IMR-90 (cell line): ENCODE results near the gene SCGB1C1. TPM values are rescaled to one million over a fixed set of nuclear protein-coding genes. Genes with fewer than 3 reads are reported as not detected.

Source experiments
- ATAC-seq: fragments of 200-7000 bp; cut with Tn5 transposase; 2 replicates; pipeline ENCODE4 v1.9.1; 2020; ENCODE audit warnings: low read depth, mild to moderate bottlenecking, moderate library complexity
- BruUV-seq: library from RNA; stranded (reverse); fragments of 400-500 nt; replicated peaks from 2 replicates; lab custom pipeline; 2021; lab: Mats Ljungman, UMichigan
- CTCF ChIA-PET: fragments of 300-600 bp; formaldehyde crosslinking; extraction: SDS; loops from one replicate; lab custom pipeline; 2021; ENCODE audit warnings: antibody characterized with exemption; lab: Yijun Ruan, JAX
- POLR2A ChIA-PET: fragments of 300-600 bp; sonication (Branson Sonifier 250); formaldehyde crosslinking; loops from one replicate; lab custom pipeline; 2022; ENCODE audit warnings: antibody characterized with exemption; ENCODE audit not compliant: unreplicated experiment; lab: Charles Lee
- DNase-seq: peaks from one replicate; pipeline ENCODE4 v3.0.0; 2013
- H2AFZ ChIP-seq: replicated peaks from 2 replicates; pipeline ENCODE3; 2013; ENCODE audit warnings: low read length, mild to moderate bottlenecking; ENCODE audit not compliant: poor library complexity
- H2AK5ac ChIP-seq: 2 replicates; pipeline ENCODE4 v1.6.1; 2013; ENCODE audit warnings: low read depth, low read length, inconsistent platforms
- H2AK9ac ChIP-seq: replicated peaks from 2 replicates; pipeline ENCODE3; 2013; ENCODE audit warnings: mild to moderate bottlenecking, low read depth, low read length, moderate library complexity; ENCODE audit not compliant: poor library complexity
- H2BK120ac ChIP-seq: 2 replicates; pipeline ENCODE4 v1.6.1; 2013; ENCODE audit warnings: low read depth, low read length, inconsistent platforms
- H2BK15ac ChIP-seq: 3 replicates; pipeline ENCODE4 v1.6.1; 2013; ENCODE audit warnings: low read depth, low read length, inconsistent platforms
- H2BK20ac ChIP-seq: 2 replicates; pipeline ENCODE4 v1.6.1; 2013; ENCODE audit warnings: low read depth, mild to moderate bottlenecking, inconsistent platforms, low read length, moderate library complexity
- H2BK5ac ChIP-seq: 2 replicates; pipeline ENCODE4 v1.6.1; 2013; ENCODE audit warnings: mild to moderate bottlenecking, low read depth, low read length, inconsistent platforms; ENCODE audit not compliant: poor library complexity, severe bottlenecking
- H3K14ac ChIP-seq: replicated peaks from 2 replicates; pipeline ENCODE4 v1.6.1; 2013; ENCODE audit warnings: low read depth, low read length, inconsistent platforms
- H3K18ac ChIP-seq: 2 replicates; pipeline ENCODE4 v1.6.1; 2013; ENCODE audit warnings: low read depth, low read length, control low read depth
- H3K23ac ChIP-seq: 2 replicates; pipeline ENCODE4 v1.6.1; 2013; ENCODE audit warnings: low read depth, low read length, inconsistent platforms
- H3K27ac ChIP-seq: 2 replicates; pipeline ENCODE4 v1.5.1; 2013; ENCODE audit warnings: mild to moderate bottlenecking, control low read depth, low read length; ENCODE audit not compliant: insufficient read depth
- H3K27me3 ChIP-seq: 2 replicates; pipeline ENCODE4 v1.6.1; 2013; ENCODE audit warnings: low read length; ENCODE audit not compliant: control insufficient read depth, insufficient read depth
- H3K36me3 ChIP-seq: 2 replicates; pipeline ENCODE4 v1.6.1; 2013; ENCODE audit warnings: low read length, mixed read lengths; ENCODE audit not compliant: control insufficient read depth, insufficient read depth
- H3K4ac ChIP-seq: 2 replicates; pipeline ENCODE4 v1.6.1; 2013; ENCODE audit warnings: low read depth, low read length, inconsistent platforms
- H3K4me1 ChIP-seq: 2 replicates; pipeline ENCODE4 v1.6.1; 2013; ENCODE audit warnings: low read length, mixed read lengths; ENCODE audit not compliant: control insufficient read depth, insufficient read depth
- H3K4me2 ChIP-seq: 2 replicates; pipeline ENCODE4 v1.6.1; 2013; ENCODE audit warnings: low read depth, mild to moderate bottlenecking, control low read depth, low read length, moderate library complexity
- H3K4me3 ChIP-seq: 2 replicates; pipeline ENCODE4 v1.5.1; 2013; ENCODE audit warnings: low read depth, mild to moderate bottlenecking, control low read depth, low read length, moderate library complexity; ENCODE audit not compliant: insufficient read depth
- H3K56ac ChIP-seq: 2 replicates; pipeline ENCODE4 v1.6.1; 2013; ENCODE audit warnings: low read length, inconsistent platforms; ENCODE audit not compliant: insufficient read depth; ENCODE audit errors: extremely low read depth
- H3K79me1 ChIP-seq, 2 experiments: 2 replicates each; pipeline ENCODE4 v1.6.1; 2013; ENCODE audit warnings: low read length in 2 of 2, inconsistent platforms in 1 of 2, low read depth in 1 of 2
- H3K9ac ChIP-seq: 2 replicates; pipeline ENCODE4 v1.6.1; 2013; ENCODE audit warnings: low read depth, low read length, control low read depth
- H3K9me1 ChIP-seq: 2 replicates; pipeline ENCODE4 v1.6.1; 2013; ENCODE audit warnings: low read length, inconsistent platforms; ENCODE audit not compliant: insufficient read depth
- H3K9me3 ChIP-seq: 2 replicates; pipeline ENCODE4 v1.6.1; 2013; ENCODE audit warnings: low read length; ENCODE audit not compliant: control insufficient read depth, insufficient read depth
- H4K20me1 ChIP-seq: 2 replicates; pipeline ENCODE4 v1.6.1; 2013; ENCODE audit warnings: low read length, inconsistent platforms; ENCODE audit not compliant: insufficient read depth
- H4K5ac ChIP-seq: 2 replicates; pipeline ENCODE4 v1.6.1; 2013; ENCODE audit warnings: mild to moderate bottlenecking, low read depth, low read length, control low read depth
- H4K8ac ChIP-seq, 2 experiments: 2 replicates each; pipeline ENCODE4 v1.6.1; 2013; ENCODE audit warnings: low read depth in 2 of 2, low read length in 2 of 2, control low read depth in 1 of 2, inconsistent platforms in 1 of 2
- H4K91ac ChIP-seq: 2 replicates; pipeline ENCODE4 v1.6.1; 2013; ENCODE audit warnings: low read depth, low read length, inconsistent platforms; ENCODE audit not compliant: insufficient read depth
- CEBPB ChIP-seq: IDR thresholded peaks from 2 replicates; pipeline ENCODE4 v1.6.1; 2012; ENCODE audit warnings: low read depth, low read length, improper control_type of control experiment
- CHD1 ChIP-seq: IDR thresholded peaks from 2 replicates; pipeline ENCODE4 v1.6.1; 2012; ENCODE audit warnings: low read depth, low read length, improper control_type of control experiment
- FOS ChIP-seq: fragments of 150-350 bp; IDR thresholded peaks from 2 replicates; pipeline ENCODE4 v1.6.1; 2016; ENCODE audit warnings: low read depth, low read length
- MAFK ChIP-seq: IDR thresholded peaks from 2 replicates; pipeline ENCODE4 v1.6.1; 2012; ENCODE audit warnings: low read depth, low read length, improper control_type of control experiment
- MXI1 ChIP-seq: IDR thresholded peaks from 2 replicates; pipeline ENCODE4 v1.6.1; 2012; ENCODE audit warnings: low read depth, mild to moderate bottlenecking, low read length, moderate library complexity, borderline replicate concordance
- RAD21 ChIP-seq: IDR thresholded peaks from 2 replicates; pipeline ENCODE4 v1.6.1; 2012; ENCODE audit warnings: low read length, improper control_type of control experiment
- USF2 ChIP-seq: fragments of 150-350 bp; IDR thresholded peaks from 2 replicates; pipeline ENCODE4 v1.6.1; 2017; ENCODE audit warnings: mild to moderate bottlenecking, antibody characterized with exemption, low read length, low read depth
- WGBS, 2 experiments: methylation state at CpG; one replicate each; pipeline versions ENCODE4 v1.1.5 to v1.1.7; 2013; ENCODE audit warnings: missing lambda C conversion rate in 2 of 2; ENCODE audit not compliant: insufficient read length in 1 of 2; ENCODE audit errors: extremely low coverage in 2 of 2; 5-methylcytosine and 5-hydroxymethylcytosine counted together
- dilution Hi-C: fragments of 300-500 bp; cut with HindIII; formaldehyde crosslinking; loops from one replicate; pipeline ENCODE4 v1.14.3; 2018; ENCODE audit warnings: low sequenced_read_pairs; ENCODE audit not compliant: unreplicated experiment
- in situ Hi-C: fragments of 300-500 bp; cut with MboI; formaldehyde crosslinking; loops from 3 replicates; pipeline ENCODE4 v1.14.3; 2019; ENCODE audit warnings: low sequenced_read_pairs, inconsistent platforms, mixed read lengths
- intact Hi-C: fragments of 100-400 bp; cut with micrococcal nuclease; formaldehyde crosslinking; loops from 2 replicates; pipeline ENCODE4 v1.10.0; 2022
- polyA plus RNA-seq, 3 experiments: library from polyadenylated mRNA; depleted of rRNA; stranded (reverse); fragments of >200 nt; gene quantifications; 2 replicates each; pipeline ENCODE4 v1.2.3, GENCODE V29; 2012; ENCODE audit warnings: low replicate concordance in 1 of 3
- total RNA-seq: library from RNA; depleted of rRNA; stranded (reverse); fragments of >200 nt; gene quantifications from 2 replicates; pipeline ENCODE4 v1.2.3, GENCODE V29; 2012

Gene SCGB1C1
- total and polyA plus RNA-seq, 2 of the 4 experiments (the other 2 are of a cell fraction) = not detected

GRCh38 chr11:230431-230830 is 37.6 kb downstream of the SCGB1C1 start:
- Histone ChIP-seq H2BK5ac (no peak overlapping the region), H3K79me1 (peaks cover 8 to 44% of the 10 kb centered on the region in 2 experiments), H4K5ac (no peak overlapping the region), H3K27me3 (no peaks in the 10 kb centered on the region), H3K9me1 (no peaks in the 10 kb centered on the region), H2AFZ (no peak overlapping the region), H3K4me1 (peaks cover 2% of the 10 kb centered on the region; the same call in 1 of the 2 replicates), H3K36me3 (peaks cover 2% of the 10 kb centered on the region; the same call in 1 of the 2 replicates), H4K91ac (no peak overlapping the region), H3K18ac (no peak overlapping the region), H3K4me2 (no peak overlapping the region), H2AK5ac (no peak overlapping the region), H3K4me3 (no peak overlapping the region), H4K20me1 (peaks cover 3% of the 10 kb centered on the region; the same call in 1 of the 2 replicates), H2BK20ac (no peak overlapping the region), H2AK9ac (no peak overlapping the region), H3K23ac (no peak overlapping the region), H3K9me3 (no peaks in the 10 kb centered on the region), H3K14ac (no peak overlapping the region), H3K56ac (no peak overlapping the region), H2BK15ac (no peak overlapping the region), H3K9ac (no peak overlapping the region), H4K8ac (no peak overlapping the region), H2BK120ac (no peak overlapping the region), H3K4ac (no peak overlapping the region), H3K27ac (no peak overlapping the region)
- DNase-seq = no peak
- dilution Hi-C loops = no loop called here
- BruUV-seq = no TSS peak
- POLR2A ChIA-PET = interaction anchor here (1.1 kb wide), 1 partner anchor 13 kb away, joined by 3 read pairs; no protein-coding TSS in a partner anchor
- CTCF ChIA-PET = no interaction called here
- TF ChIP-seq FOS (no peak), CHD1 (no peak), RAD21 (no peak), MXI1 (no peak), MAFK (no peak), CEBPB (no peak), USF2 (no peak)
- 100% methylated on average over 1 of the region's 10 CpGs; no CpG with 5 or more reads in 1 of the 2 experiments for WGBS, 2 experiments
- no peak for ATAC-seq
- intact Hi-C loops = no loop called here
- in situ Hi-C loops = no loop called here
